Stimulated activated CD8-positive, alpha-beta memory T cell treated with anti-CD3 and anti-CD28 coated beads, Interleukin-4, amount 100 ng/mL, for 4 hours (primary cell): Measurements from ENCODE around the gene PDK3.

Experiments
- DNase-seq, 2 donors: peaks; one replicate each; pipeline ENCODE4 v3.0.0-alpha.2; 2020; ENCODE audit warnings: low read depth in 2 of 2, low spot score in 1 of 2

The PDK3 gene

DNA sequence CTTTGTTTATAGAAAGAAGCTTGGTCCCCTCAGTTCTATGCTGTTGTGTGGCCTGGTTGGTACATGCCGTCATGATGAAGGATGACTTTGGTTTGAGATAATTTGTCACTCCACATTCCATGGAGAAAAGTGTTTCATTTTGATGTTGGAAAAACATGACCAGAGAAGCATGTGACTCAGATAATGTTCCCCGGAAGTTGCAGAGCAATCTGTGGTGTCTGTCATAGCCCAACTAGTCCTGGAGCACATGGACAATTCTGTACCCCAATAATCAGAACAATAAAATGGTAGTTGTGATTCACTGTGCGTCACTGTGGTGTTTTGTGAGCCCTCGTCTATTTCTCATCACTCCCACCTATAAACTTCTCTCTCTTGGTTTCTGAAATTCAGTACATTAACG lies 85.1 kb downstream of the PDK3 start:
- DNase-seq, result no peak

DNA sequence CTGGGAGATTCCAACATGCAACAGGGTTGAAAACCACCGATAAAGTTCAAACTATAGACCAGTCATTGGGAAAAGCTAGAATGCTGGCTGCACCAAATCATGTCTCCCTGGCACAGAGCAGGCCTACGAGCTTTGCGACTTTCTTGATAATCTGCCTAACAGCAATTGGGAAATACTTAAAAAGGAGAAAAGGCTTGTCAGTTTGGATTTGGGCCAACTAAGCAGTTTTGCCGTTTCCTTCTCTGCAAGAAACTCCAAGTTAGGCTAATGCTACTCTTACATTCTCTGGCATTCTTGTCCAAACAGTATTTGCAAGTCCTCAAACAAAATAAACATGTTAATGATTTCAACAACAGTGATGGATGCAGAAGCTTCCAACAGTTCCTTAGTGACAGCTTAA lies 87.9 kb downstream of the PDK3 start:
- DNase-seq, result no peak

DNA sequence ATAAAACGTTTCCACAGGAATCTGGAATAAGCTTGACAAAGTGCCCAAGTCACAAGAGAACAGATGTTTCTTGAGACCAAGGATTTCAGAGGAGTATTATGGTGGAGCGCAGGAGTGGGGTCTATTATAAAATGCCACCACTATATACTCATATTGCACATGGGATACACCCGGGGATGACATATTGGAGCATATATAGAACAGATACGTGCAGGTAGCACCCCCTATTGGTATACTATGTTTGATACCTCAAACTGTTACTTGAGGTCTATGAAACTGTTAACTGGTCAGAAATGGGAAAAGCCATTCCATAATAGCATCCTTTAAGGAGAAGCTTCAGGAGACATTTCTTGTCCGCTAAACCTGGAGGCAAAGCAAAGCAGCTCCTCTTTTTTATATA lies 96.0 kb downstream of the PDK3 start:
- no peak for DNase-seq

GRCh38 chrX:24563291-24564010 lies 98.4 kb downstream of the PDK3 start:
- no peak for DNase-seq

- DNase-seq, result no peak
Measured at GRCh38 chrX:24566240-24566639, 101.2 kb downstream of the PDK3 start.

DNA sequence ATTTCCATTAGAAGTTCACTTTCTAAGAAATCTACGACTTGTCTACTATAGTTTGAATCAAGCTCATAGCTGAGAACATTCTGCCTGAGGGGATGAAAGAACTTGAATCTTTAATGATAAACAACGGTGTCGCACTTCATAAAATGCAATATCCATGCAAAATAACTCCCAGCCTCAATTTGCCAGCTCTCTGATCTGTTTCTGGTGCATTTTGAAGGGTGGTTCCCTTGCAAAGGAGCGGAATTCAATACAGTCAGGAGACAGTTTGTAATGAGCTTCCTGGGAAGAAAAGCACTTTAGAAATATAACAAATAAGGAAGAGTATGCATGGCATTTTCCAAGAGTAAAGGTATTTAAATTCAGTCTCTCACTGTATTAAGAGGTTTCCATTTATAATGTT lies 102.1 kb downstream of the PDK3 start:
- DNase-seq, result no peak

DNA sequence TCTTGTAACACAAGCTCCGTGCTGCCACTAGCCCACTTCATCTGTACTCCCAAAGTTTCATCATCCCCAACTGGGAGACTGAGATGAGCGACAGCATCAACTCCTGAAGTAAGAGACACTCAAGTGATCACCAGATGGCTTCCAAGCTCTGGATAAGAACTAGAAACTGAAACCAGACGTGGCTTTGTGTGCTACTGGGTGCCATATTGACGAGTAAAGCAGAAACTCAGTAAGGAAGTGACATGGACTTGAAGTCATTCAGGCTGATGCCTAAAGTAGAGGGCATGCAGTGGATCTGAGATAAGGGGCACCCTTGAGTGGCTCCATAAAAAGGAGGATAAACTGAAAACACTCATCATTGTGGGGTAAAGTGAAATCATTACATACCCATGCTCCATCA lies 109.7 kb downstream of the PDK3 start:
- no peak for DNase-seq

GRCh38 chrX:24575496-24575895 lies 110.4 kb downstream of the PDK3 start:
- DNase-seq, result no peak

- DNase-seq, result no peak
Measured at GRCh38 chrX:24577091-24577490, 112.0 kb downstream of the PDK3 start.
